NCI-H524 treated with DMSO at 0.1 percent for 48 hours (cell line): Measurements from ENCODE around the gene SPTY2D1.
"Not testable (repeated sequence)": the region's sequence is repeated elsewhere in the genome, so short reads cannot be mapped to it uniquely, and the experiment has no call there.

Experiments
- DNase-seq: peaks from one replicate; lab custom pipeline; 2025; lab: John Stamatoyannopoulos, UW

Gene SPTY2D1, protein sequence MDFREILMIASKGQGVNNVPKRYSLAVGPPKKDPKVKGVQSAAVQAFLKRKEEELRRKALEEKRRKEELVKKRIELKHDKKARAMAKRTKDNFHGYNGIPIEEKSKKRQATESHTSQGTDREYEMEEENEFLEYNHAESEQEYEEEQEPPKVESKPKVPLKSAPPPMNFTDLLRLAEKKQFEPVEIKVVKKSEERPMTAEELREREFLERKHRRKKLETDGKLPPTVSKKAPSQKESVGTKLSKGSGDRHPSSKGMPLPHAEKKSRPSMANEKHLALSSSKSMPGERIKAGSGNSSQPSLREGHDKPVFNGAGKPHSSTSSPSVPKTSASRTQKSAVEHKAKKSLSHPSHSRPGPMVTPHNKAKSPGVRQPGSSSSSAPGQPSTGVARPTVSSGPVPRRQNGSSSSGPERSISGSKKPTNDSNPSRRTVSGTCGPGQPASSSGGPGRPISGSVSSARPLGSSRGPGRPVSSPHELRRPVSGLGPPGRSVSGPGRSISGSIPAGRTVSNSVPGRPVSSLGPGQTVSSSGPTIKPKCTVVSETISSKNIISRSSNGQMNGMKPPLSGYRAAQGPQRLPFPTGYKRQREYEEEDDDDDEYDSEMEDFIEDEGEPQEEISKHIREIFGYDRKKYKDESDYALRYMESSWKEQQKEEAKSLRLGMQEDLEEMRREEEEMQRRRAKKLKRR

DNA sequence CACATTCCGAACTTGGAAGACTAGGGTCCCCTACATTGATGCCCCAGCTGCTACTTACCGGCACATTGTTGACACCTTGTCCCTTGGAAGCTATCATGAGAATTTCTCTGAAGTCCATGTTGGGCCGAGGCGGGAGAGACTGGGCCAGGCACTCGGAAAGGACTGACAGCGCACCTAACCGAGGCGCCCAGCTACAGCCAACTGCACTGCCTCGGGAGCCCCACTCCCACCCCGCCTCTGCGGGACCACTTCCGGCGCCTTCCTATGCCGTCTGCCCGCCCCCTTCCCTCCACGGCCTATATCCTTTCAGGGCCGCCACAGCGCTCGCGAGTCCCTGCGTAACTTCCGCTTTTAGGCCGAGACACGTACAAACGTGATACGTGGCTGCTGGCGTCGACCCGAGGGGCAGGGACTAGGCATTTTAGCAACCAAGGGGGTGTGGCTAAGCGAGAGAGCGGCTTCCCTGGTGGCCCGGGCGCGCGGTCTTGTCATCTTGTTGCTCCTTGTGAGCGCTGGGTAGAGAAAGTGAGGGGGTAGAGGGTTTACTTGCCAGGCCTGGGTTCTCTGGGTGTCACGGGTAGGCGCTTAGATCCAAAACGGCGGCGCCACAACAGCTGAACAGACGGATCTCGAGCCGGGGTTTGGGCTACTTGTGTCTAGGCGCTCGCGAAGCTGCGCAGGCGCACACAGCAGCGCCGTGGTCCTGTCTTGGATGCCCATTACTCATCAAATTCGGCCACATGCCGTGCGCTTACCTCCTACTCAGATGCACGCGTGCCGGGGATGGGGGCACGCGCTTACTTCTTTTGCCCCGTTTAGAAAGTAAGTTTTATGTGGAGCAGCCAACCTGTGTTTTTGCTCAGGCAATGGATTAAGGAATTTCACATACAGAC is at the start of gene SPTY2D1:
Gene SPTY2D1, minus strand, starts transcription at position 203 of the 893 bp plus-strand sequence. Its CDS starts 85 bp downstream, at position 118.
- peak; percentile 84 for DNase-seq

DNA sequence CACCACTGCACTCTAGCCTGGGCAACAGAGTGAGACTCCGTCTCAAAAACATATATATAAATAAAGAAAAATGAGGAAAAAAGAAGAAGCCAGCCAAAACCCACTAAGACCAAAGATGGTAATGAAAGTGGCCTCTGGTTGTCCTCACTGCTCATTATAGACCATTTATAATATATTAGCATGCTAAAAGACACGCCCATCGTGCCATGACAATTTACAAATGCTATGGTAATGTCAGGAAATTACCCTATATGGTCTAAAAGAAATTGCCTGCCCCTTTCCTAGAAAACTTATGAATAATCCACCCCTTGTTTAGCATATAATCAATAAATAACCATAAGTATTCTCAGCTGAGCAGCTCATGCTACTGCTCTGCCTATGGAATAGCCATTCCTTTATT is 48.3 kb upstream of the SPTY2D1 start:
- no peak for DNase-seq

DNA sequence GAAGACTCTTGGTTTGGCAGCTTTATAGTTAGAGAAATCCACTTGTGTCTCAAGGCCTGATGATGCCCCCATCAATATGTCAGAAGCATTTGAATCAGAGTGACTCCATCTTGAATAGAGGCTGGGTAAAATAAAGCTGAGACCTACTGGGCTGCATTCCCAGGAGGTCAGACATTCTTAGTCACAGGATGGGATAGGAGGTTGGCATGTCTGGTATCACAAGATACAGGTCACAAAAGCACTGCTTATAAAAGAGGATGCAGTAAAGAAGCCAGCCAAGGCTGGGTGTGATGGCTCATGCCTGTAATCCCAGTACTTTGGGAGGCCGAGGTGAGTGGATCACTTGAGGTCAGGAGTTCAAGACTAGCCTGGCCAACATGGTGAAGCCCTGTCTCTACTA is 47.8 kb upstream of the SPTY2D1 start:
- DNase-seq: not testable (repeated sequence)

DNA sequence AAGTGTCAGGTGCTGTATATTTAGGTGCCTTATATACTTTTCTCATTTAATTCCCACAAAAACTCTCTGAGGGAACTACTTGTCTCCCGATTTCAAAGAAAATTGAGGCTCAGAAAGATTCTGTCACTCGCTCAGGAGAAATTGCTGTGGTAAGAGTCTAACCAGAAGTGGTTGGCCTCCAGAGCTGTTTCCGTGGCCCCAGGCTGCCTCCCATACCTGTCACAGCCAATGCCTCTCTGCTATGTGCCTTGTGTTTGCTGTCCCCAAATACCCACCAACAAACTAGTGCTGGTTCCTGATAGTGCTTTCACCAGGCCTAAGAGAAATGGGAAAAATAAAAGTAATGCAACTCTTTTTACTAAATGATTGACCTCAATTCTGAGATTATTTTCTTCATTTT is 43.4 kb upstream of the SPTY2D1 start:
- DNase-seq: no peak

DNA sequence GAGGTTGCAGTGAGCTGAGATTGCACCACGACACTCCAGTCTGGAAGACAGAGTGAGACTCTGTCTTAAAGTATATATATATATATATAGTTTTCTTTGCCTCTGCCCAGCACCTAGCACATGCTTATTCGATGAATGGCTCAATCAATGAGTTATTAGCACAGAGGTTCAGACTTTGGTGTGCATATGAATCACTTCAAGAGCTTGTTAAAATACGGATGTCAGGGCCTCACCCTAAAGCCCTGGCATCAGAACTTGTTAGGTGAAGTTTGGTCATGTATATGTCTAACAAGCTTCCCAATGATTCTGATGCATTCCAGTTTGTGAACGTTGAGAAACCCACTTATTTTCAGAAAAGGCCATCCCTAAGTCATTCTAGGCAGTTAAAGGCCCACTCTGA is 42.7 kb upstream of the SPTY2D1 start:
- no peak for DNase-seq

DNA sequence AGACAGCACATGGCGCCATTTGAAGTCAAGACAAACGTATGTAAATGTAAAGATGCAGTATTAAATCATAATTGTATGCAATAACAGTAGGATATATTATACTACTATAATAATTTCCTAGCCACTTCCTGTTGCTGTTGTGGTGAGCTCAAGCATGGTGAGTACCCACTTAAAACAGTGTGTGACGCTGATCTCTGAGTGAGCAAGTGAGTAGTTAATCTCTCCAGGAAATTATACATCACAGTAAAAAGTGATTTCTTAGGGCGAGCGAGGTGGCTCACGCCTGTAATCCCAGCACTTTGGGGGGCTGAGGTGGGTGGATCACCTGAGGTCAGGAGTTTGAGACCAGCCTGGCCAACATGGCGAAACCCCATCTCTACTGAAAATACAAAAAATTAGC is 38.1 kb upstream of the SPTY2D1 start:
- not testable (repeated sequence) for DNase-seq

DNA sequence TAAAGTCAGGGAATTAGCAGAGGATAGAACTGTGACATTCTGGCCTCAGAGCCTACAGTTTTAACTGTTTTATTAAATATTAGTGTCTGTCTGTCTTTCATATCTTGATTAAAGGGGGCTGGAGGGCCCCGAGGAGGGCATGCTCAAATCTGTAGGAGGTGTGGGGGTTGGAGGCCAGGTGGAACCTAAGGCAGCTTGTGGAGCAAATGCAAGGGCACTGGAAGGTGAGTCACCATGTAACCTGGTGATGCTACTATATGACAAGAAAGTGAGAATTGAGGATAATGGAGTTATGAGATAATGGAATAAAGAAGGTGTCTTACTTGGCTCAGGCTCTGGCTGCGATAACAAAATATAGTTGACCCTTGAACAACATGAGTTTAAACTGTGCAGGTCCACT is 37.1 kb upstream of the SPTY2D1 start:
- DNase-seq: no peak

DNA sequence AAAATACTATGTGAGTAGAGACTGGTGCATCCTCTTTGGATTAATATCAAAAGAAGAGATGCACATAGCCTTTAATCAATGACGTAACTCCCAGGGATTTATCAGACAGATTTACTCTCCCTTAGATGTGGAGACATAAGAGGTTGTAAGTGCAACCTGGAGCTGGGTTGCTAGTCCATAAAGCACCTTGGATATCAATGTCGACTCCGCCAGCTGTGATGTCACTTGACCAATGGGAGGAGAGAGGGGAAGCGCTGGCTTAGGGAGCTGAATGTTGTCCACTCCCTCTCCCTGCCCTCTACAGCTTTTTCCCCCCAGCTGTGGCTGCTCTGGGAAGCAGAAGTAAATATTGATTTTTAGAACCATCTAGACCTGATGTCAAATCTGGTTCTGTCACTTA is 35.6 kb upstream of the SPTY2D1 start:
- DNase-seq: no peak

DNA sequence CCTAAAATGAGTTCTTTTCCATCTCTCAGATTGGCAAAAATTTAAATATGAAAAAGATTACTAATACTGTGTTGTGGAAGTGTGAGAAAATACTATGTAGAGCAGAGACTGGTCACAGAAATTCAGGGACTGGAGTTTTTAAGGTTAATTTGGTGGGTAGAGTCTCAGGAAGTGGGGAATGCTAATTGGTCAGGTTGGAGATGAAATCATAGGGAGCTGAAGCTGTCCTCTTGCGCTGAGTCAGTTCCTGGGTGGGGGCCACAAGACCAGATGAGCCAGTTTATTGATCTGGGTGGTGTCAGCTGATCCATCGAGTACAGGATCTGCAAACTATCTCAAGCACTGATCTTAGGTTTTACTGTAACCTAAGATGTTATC is 35.1 kb upstream of the SPTY2D1 start:
- DNase-seq: no peak

DNA sequence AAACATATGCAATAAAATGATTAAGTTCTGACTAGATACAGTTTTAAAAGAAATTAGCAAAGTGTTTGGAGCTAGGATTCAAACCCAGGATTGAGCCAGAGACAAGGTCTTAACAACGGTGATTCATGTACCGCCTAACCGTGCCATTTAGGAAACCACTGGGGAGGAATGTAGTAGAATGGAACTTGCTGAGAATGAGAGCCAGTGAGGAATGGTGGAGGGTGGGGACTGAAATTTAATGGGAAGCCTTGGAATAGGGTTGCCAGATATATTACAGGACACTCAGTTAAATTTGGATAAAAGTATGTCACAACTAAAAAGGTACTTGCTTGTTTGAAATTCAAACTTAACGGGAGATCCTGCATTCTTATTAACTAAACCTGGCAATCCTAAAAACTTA is 34.0 kb upstream of the SPTY2D1 start:
- no peak for DNase-seq

DNA sequence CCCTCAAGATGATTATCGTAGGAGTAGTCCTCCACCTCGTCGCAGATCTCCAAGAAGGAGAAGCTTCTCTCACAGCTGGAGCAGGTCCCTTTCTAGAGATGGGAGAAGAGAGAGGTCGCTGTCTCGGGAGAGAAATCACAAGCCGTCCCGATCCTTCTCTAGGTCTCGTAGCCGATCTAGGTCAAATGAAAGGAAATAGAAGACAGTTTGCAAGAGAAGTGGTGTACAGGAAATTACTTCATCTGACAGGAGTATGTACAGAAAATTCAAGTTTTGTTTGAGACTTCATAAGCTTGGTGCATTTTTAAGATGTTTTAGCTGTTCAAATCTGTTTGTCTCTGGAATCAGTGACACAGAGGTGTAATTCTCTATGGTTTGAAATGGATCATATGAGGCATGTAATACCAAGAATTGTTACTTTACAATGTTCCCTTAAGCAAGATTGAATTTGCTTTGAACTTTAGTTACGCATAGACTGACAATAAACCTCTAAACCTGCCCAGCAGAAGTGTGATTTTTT is 31.3 kb upstream of the SPTY2D1 start:
- not testable (repeated sequence) for DNase-seq

DNA sequence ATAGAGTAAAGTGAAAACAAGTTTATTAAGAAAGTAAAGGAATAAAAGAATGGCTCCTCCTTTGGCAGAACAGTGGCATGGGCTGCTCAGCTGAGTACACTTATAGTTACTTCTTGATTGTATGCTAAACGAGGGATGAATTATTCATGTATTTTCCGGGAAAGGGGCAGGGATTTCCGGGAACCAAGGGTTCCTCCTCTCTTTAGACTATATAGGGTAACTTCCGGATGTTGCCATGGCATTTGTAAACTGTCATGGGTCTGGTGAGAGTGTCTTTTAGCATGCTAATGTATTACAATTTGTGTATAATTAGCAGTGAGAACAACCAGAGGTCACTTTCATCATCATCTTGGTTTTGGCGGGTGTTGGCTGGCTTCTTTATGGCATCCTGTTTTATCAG is 23.5 kb upstream of the SPTY2D1 start:
- DNase-seq: no peak

DNA sequence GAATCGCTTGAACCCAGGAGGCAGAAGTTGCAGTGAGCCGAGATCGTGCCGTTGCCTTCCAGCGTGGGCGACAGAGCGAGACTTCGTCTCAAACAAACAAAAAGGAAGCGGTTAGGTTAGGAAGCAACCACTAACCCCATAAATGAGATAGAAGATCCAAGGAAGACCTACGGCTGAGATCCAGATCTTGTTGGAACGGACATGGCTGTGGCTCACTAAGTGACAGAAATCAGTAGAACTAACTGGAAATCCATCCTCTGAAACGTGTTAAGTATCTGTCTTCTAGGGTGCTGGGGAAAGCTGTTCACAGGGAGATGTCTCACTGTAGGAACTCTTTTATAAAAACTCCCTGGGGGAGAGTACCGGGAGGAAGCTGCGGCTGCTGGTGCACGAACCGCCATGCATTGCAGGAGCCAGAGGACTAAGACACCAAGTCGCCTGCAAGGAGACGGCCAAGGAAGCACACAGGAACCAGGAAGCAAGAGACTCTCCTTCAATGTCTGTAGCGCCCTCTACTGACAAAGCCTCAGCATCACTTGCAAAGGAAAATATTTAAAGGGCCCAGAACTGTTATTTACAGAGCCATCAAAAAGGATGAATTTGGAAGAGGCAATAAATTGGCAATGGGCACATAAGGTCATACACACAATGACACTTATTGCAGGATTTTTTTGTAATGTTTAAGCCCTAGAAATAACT is 16.9 kb upstream of the SPTY2D1 start:
- DNase-seq: no peak

DNA sequence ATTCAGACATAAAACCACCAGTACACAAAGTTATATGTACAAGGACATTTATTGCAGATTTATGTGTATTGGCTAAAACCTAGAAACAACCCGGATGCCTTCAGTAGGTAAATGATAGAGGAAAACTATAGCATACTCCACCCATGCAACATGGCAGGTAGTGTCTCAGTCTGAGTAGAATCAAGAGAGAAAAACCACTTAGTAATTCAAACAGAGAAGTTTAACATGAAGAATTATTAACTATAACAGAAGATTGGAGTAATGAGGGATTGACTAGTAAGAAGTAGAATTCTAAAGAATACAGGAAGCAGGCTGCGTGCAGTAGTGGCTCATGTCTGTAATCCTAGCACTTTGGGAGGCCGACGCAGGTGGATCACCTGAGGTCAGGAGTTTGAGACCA is 16.2 kb upstream of the SPTY2D1 start:
- no peak for DNase-seq

DNA sequence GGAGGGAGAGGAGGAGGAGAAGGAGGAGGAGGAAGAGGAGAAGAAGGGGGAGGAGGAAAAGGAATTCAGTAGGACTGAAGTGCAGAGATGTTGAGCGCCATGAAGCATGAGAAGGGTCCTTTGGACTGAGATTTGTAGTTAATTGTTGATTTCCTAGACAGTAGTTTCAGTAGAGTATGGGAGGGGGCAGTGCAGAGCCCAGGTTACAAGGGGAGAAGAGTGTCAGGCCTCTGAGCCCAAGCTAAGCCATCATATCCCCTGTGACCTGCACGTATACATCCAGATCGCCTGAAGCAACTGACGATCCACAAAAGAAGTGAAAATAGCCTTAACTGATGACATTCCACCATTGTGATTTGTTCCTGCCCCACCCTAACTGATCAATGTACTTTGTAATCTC is 8.9 kb upstream of the SPTY2D1 start:
- DNase-seq: not testable (repeated sequence)

DNA sequence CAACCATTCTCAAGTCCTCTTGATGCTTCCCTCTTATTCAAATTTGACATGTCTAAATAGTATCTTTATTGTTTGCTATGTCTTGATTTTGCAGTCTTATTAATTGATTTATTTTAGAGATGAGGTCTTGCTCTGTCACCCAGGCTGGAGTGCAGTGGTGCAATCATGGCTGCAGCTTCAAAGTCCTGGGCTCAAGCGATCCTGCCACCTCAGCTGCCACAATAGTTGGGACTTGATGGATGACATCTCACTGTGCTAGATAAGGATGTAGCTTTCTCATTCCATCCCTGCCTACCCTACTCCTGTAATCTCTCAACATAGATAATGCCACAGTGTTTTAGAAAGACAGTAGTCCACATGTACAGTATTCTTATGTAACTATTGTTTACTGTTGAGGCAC is 7.5 kb upstream of the SPTY2D1 start:
- DNase-seq: no peak

DNA sequence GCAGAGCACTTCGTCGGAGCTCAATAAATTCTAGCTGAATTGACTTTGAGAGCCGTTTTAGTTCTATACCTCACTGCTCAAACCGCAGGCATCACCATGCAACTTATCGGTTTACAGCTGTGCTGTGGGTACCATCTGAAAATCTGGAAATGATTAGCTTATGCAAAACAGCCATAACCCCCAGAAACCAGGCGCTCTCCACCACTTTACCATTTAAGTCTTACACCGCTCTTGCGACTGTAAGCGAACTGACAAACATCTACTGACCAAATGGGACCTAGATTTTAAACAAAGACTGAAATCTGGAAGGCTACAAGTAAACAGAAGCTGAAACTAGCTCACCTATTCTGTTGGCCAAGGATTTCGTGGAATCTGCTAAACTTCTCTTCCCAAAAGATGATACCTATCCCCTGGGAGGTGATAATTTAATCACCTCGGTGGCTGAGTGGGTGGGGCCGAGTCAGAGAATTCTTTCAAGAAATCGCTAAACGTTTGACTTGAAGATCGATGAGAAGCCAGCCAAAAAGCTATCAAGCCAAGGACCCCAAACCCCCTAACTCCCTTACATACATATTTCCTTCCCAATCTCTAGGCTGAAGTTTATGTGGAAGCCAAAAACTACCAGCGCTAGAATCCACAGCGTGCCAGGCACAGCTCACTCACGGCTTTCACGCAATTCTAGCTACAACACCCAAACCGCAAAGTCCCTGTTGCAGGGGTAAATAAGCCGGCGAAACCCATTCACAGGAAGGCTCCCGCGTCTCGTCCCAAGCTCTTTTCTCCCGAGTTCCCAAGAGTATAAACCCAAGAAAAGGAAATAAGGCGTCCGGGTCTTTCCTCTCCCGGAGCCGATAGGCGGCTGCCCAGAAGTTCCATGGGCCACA is 644 bp downstream of the SPTY2D1 start:
- no peak for DNase-seq

DNA sequence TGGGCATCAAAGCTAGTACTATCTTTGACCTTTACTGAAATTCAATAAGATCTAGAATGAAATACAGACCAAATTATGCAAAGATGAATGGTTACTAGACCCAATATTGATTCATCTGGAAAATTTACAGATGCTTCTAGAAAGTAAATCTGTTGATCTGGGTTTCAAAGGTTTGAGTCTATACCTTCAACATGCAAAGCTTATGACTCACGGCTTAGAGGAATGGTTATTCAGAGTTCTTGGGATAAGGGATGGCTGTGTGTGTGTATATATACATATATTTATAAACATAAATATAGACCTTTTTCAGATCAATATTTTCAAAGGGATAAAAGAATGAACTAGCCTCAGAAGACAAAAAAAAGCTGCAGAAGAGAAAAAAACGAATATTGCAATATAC is 1.3 kb downstream of the SPTY2D1 start:
- no peak for DNase-seq

DNA sequence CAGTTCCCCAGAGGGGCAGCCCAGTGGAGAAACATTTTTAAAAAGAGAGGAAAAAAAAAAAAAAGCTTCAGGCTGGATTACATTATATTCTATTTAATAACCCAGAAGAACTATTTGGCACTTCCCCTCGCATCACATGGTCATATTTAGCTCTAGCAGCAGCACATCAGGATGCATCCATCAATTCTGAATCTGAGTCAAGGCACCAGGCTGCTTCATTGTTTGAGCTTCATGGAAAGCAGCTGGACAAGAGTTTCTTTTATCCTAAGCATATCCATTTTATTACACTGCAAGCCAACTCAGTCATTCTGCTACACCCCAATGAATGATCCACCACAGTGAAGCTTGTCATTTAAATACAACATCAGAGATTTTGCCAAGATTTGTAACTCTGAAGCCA is 10.0 kb downstream of the SPTY2D1 start:
- DNase-seq: no peak

DNA sequence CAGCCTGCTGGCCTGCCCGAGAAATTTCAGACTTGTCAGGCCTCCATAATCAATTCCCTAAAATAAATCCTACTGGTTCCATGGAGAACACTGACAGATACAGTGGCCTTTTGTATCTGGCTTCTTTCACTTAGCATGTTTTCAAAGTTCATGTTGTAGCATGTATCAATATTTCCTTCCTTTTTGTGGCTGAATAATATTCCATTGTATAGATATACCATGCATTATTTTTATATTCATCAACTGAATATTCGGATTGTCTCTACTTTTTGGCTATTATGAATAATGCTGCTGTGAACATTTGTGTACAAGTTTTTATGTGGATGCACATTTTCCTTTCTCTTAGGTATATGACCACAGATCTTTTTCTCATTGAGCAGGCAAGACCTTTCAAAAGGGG is 10.4 kb downstream of the SPTY2D1 start:
- no peak for DNase-seq
